HG02973 (cell line): Measurements from ENCODE around the gene COL4A4.
"Not testable (repeated sequence)": the region's sequence is repeated elsewhere in the genome, so short reads cannot be mapped to it uniquely, and the experiment has no call there.

ENCODE experiments used
- ATAC-seq: cut with Tn5 transposase; IDR thresholded peaks from one replicate; pipeline ENCODE4 v1.9.1; 2021; ENCODE audit warnings: moderate library complexity; ENCODE audit not compliant: unreplicated experiment

The COL4A4 gene

GRCh38 chr2:227163998-227164762 lies at the start of gene COL4A4, which contains the start of gene COL4A3:
TSS of gene COL4A4 (minus strand) at chr2:227164205. CDS start at chr2:227147483, 16,722 bp downstream.
TSS of gene COL4A3 (plus strand) at chr2:227164624. CDS start at chr2:227164727, 103 bp downstream.
- ATAC-seq: peak; percentile 37

DNA sequence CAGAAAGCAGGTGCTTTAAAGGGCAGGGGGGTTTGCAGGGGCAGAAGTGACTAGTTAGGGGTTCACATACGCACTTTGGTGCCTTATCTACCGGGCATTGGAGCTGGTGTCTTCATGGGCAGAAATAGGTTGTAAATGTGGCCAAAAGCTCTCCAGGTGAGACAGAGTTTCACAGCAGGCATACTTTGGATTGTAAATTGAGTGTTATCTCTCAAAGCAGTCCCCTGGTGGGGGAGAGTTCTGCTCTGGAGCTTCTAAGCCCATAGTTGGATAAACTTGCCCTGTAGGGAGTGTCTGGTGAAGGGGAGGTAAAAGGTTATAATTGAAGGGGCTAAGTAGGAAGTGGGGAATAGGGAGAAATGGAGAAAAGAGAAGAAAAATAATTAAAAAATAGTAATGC lies 43.6 kb upstream of the COL4A4 start:
- ATAC-seq: no peak

GRCh38 chr2:227206406-227206805 lies 42.4 kb upstream of the COL4A4 start:
- ATAC-seq: no peak

DNA sequence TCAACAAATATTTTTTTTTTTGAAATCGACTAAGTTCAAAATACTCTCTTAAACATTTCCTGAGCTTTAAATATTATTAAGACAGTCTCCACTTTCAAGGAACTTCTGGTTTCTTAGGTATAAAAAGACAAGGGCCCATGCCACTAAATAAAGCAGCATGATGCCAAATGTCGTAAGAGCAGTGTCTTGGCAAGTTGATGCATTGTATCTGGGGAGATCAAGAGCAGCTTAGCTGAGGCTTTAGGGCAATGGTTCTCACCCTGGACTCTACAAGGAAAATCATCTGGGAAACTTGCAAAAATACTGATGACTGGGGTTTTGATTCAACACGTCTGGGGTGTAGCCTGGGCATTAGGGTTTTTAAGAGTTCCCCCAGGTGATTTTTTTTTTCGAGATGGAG lies 41.7 kb upstream of the COL4A4 start:
- no peak for ATAC-seq

DNA sequence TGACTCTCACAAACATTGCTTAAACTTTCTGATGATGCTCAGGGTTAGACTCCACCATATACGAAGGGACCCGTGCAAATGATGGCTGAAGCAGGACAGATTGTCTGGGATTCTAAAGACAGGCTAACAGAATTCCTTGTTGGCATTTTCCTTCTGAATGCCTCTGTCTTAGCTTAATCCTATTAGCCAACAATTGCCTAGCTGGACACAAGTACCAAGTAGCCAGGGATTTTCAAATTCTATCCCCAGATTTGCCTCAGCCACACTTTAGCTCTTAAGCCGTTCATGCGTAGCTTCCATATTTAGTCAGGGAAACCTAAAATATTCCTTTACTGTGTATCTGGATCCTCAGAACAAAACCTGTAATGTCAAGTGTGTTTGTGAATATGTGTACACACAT lies 40.4 kb upstream of the COL4A4 start:
- no peak for ATAC-seq

GRCh38 chr2:227201771-227202170 lies 37.8 kb upstream of the COL4A4 start:
- no peak for ATAC-seq

- ATAC-seq: no peak
These were observed 34.9 kb upstream of the COL4A4 start for GRCh38 chr2:227198866-227199265.

DNA sequence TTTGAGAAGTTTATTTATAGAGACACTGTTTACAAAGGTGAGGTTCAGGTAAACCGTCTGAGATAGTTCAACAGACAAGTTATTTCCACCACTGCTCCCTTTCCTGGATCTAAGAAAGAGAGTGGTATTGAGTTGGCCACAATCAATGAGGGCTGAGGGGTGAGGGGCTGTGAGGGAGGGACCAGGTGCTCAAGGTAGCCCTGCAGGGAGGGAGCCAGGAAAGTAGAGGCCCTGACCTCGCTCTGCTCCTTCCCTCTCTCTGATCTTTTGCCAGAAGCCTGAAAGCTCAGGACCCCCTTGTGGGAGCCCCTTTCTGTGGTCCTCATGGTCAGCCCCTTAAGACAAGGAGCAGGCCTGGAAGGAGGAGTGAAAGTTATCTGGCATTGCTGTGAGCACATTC lies 30.2 kb upstream of the COL4A4 start:
- no peak for ATAC-seq

DNA sequence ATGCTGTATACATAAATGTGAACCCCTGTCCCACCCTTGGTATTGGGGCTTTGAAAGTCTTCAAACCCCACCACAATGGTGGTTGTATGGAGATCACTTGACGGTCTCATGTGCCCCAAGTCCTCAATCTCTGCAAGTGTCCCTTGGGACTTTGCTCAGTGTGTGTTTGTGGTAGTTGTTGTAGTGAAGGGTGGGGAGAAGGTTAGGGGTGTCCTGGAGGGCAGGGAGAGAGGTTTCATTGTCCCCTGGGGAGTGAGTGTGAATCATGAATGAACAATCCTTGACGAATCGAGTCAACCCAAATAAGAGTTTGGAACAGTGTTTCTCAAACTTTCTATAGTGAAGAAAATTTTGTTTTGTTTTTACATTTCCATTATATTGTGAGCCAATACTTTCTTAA lies 28.5 kb upstream of the COL4A4 start:
- ATAC-seq: no peak

DNA sequence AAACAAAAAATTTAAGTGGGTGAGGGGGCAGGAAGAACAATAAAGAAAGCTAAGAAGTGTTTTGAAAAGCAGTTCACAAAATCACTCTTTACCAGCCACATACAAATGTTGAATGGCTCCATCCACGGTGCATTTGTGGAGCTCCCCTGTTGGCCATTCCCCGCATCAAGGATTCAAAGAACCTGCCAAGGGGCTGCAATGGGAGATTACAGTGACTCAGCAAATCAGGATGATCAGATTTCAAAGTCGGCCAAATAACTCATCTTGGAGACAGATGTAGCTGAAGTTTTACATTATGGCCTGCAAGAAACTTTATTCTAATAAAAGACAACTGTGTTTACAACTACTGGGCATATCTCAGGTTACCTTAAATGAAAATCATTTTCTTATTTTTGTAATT lies 27.4 kb upstream of the COL4A4 start:
- no peak for ATAC-seq

- no peak for ATAC-seq
These were observed 24.3 kb upstream of the COL4A4 start for GRCh38 chr2:227188292-227188691.

GRCh38 chr2:227186751-227187150 lies 22.7 kb upstream of the COL4A4 start:
- no peak for ATAC-seq

DNA sequence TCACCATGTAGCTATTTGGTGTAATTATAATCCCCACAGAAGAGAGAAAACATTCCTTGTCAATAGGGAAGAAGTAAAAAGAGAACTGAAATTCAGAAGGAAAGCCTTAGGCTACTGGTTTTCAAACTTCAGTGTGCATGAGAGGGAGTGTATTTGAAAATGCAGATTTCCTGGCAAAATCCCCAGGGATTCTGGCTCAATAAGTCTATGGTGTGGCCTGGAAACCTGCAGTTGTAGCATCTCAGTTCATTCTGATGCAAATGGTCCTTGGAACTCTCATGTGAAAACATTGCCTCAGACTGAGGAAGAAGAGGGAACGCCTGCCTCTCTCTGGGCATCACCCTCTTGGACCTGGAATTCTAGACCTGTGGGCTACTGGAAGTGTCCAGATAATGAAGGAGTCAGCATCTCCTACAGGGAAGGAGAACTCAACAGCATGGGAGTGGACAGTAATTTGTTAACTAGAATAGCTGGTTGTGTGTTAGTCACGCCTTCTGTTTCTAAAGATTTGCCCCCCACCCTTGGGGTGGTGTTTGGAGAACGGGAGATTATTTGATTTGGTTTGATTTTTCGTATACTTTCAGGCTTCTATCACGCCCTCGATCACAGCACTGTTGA lies 21.7 kb upstream of the COL4A4 start:
- ATAC-seq: no peak

- no peak for ATAC-seq
These were observed 19.8 kb upstream of the COL4A4 start for GRCh38 chr2:227183657-227184367.

GRCh38 chr2:227182765-227183164 lies 18.8 kb upstream of the COL4A4 start:
- ATAC-seq: no peak

DNA sequence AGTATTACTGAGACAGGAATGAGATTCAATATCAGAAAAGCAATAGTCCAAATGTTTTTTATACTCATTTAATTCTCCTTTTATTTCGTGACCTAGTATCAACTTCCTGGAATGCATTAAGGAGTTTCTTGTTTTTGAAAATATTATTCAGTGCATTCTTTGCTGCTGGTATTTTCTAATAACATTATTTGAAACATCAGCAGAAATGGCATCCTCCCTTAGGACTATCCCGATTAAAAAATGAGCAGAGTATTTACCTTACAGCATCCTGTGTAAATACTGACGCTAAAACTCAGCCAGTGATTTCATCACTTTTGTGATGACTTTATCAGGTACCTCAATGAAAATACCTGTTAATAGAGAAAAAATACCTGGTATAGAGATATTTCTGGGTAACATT lies 16.8 kb upstream of the COL4A4 start:
- ATAC-seq: no peak

- ATAC-seq: no peak
These were observed 16.1 kb upstream of the COL4A4 start for GRCh38 chr2:227179988-227180685.

- no peak for ATAC-seq
These were observed 13.8 kb upstream of the COL4A4 start for GRCh38 chr2:227177592-227178336.

DNA sequence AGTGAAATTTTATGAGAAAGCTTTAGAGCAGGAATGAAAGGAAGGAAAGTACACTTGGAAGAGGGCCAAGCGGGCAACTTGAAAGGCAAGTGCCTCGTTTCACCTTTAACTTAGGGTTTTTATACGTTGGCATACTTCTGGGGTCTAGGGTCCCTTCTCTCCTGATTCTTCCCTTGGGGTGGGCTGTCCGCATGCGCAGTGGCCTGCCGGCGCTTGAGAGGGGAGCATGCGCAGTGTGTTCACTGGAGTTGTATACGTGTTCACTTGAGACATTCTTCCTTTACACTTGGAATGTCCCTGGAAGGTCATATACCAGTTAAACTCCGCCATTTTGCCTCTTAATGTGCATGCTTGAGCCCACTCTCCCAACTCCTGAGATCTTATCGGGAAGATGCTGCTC lies 7.8 kb upstream of the COL4A4 start:
- not testable (repeated sequence) for ATAC-seq

- peak; percentile 52 for ATAC-seq
These were observed 822 bp upstream of the COL4A4 start for GRCh38 chr2:227164763-227165291.
